HepG2 (cell line): ENCODE results near the gene IRAK3. TPM values are rescaled to one million over a fixed set of nuclear protein-coding genes. Genes with fewer than 3 reads are reported as not detected.

Experiments
- E2F2 ChIP-seq: sonication (generic); formaldehyde crosslinking; IDR thresholded peaks from 2 replicates; pipeline ENCODE4 v1.4.0; 2020; ENCODE audit warnings: missing genetic modification reagents, borderline replicate concordance
- FOXC1 ChIP-seq: sonication (generic); formaldehyde crosslinking; IDR thresholded peaks from 2 replicates; pipeline ENCODE4 v1.8.0; 2022; ENCODE audit warnings: mild to moderate bottlenecking, missing genetic modification reagents, borderline replicate concordance
- GLMP ChIP-seq: sonication (generic); formaldehyde crosslinking; IDR thresholded peaks from 2 replicates; pipeline ENCODE4 v1.9.0; 2021; ENCODE audit warnings: missing genetic modification reagents, mild to moderate bottlenecking, borderline replicate concordance
- HNRNPH1 ChIP-seq: fragments of 200-400 bp; formaldehyde crosslinking; optimal IDR thresholded peaks from 2 replicates; pipeline ENCODE3; 2017; ENCODE audit warnings: mild to moderate bottlenecking, low read depth, low read length
- KLF15 ChIP-seq: sonication (generic); formaldehyde crosslinking; IDR thresholded peaks from 2 replicates; pipeline ENCODE4 v1.8.1; 2023; ENCODE audit warnings: borderline replicate concordance, mild to moderate bottlenecking, inconsistent platforms, missing genetic modification reagents, mixed read lengths
- MAX ChIP-seq: IDR thresholded peaks from 2 replicates; pipeline ENCODE4 v1.6.1; 2012; ENCODE audit warnings: inconsistent platforms
- POLR2AphosphoS5 ChIP-seq: IDR thresholded peaks from 2 replicates; pipeline ENCODE4 v1.6.1; 2012; ENCODE audit warnings: low read depth, low read length
- SALL1 ChIP-seq: sonication (generic); formaldehyde crosslinking; IDR thresholded peaks from 2 replicates; pipeline ENCODE4 v1.8.0; 2022; ENCODE audit warnings: mild to moderate bottlenecking, missing genetic modification reagents
- TBX2 ChIP-seq: sonication (generic); formaldehyde crosslinking; IDR thresholded peaks from 2 replicates; pipeline ENCODE4 v1.5.0; 2020; ENCODE audit warnings: missing genetic modification reagents, mild to moderate bottlenecking, borderline replicate concordance
- ZNF350 ChIP-seq: sonication (generic); formaldehyde crosslinking; IDR thresholded peaks from 2 replicates; pipeline ENCODE4 v1.4.0; 2020; ENCODE audit warnings: mild to moderate bottlenecking, low read depth, missing genetic modification reagents, borderline replicate concordance
- ZNF460 ChIP-seq: sonication (generic); formaldehyde crosslinking; IDR thresholded peaks from 2 replicates; pipeline ENCODE4 v1.5.1; 2020; ENCODE audit warnings: missing genetic modification reagents, mild to moderate bottlenecking, borderline replicate concordance
- ZNF547 ChIP-seq: sonication (generic); formaldehyde crosslinking; IDR thresholded peaks from 2 replicates; pipeline ENCODE4 v1.5.1; 2020; ENCODE audit warnings: mild to moderate bottlenecking, missing genetic modification reagents
- ZNF790 ChIP-seq: sonication (generic); formaldehyde crosslinking; IDR thresholded peaks from 2 replicates; pipeline ENCODE4 v1.8.0; 2022; ENCODE audit warnings: missing genetic modification reagents, mild to moderate bottlenecking, borderline replicate concordance
- ZNF883 ChIP-seq: sonication (generic); formaldehyde crosslinking; IDR thresholded peaks from 2 replicates; pipeline ENCODE4 v1.5.1; 2020; ENCODE audit warnings: mild to moderate bottlenecking, missing genetic modification reagents; ENCODE audit errors: not compliant biosample characterization
- polyA plus RNA-seq, 8 experiments: library from polyadenylated mRNA; depleted of rRNA in 3 of 8; stranded (reverse) in 7 of 8; unstranded in 1 of 8; fragments of >200 nt; fragmentation: Illumina TruSeq in 4 of 8; extraction: Trizol in 4 of 8; gene quantifications; 2 replicates each; pipeline versions ENCODE4 v1.2.1 to v1.2.3, GENCODE V29; 2011 to 2016; ENCODE audit warnings: low read depth in 4 of 8, missing spikeins in 1 of 8, mixed read lengths in 1 of 8; ENCODE audit not compliant: insufficient read depth in 1 of 8
- total RNA-seq, 5 experiments: library from RNA; depleted of rRNA; stranded (reverse); fragments of >200 nt; fragmentation: Illumina TruSeq; extraction: Trizol; gene quantifications; 2 replicates each; pipeline ENCODE4 v1.2.3, GENCODE V29; 2016; ENCODE audit warnings: low read depth in 1 of 5
- TF ChIP-seq, protein P1 (sequence below): sonication (generic); formaldehyde crosslinking; IDR thresholded peaks from 2 replicates; pipeline ENCODE4 v1.8.1; 2022; ENCODE audit warnings: mild to moderate bottlenecking, missing genetic modification reagents
- TF ChIP-seq, protein P2 (sequence below): sonication (generic); formaldehyde crosslinking; IDR thresholded peaks from 2 replicates; pipeline ENCODE4 v1.4.0; 2020; ENCODE audit warnings: mild to moderate bottlenecking, missing genetic modification reagents
- TF ChIP-seq, protein P3 (sequence below): sonication (generic); formaldehyde crosslinking; IDR thresholded peaks from 2 replicates; pipeline ENCODE4 v1.5.0; 2020; ENCODE audit warnings: mild to moderate bottlenecking, missing genetic modification reagents
- TF ChIP-seq, protein P4 (sequence below): IDR thresholded peaks from 2 replicates; pipeline ENCODE4 v1.6.1; 2016; ENCODE audit warnings: control low read depth

IRAK3 gene
- total and polyA plus RNA-seq, 2 of the 13 experiments (the other 11 are each of a cell fraction or from before 2014, with no cell fraction given), result 0.01 TPM; not detected in 1

- TF ChIP-seq, protein P1, sequence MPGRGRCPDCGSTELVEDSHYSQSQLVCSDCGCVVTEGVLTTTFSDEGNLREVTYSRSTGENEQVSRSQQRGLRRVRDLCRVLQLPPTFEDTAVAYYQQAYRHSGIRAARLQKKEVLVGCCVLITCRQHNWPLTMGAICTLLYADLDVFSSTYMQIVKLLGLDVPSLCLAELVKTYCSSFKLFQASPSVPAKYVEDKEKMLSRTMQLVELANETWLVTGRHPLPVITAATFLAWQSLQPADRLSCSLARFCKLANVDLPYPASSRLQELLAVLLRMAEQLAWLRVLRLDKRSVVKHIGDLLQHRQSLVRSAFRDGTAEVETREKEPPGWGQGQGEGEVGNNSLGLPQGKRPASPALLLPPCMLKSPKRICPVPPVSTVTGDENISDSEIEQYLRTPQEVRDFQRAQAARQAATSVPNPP (CRISPR knock-in tag), result no peak
- TF ChIP-seq MAX (peak; percentile 78), HNRNPH1 (no peak), ZNF883 (CRISPR knock-in tag) (no peak), ZNF790 (CRISPR knock-in tag) (peak; percentile 73), ZNF460 (CRISPR knock-in tag) (no peak), SALL1 (CRISPR knock-in tag) (peak; percentile 88), E2F2 (no peak), ZNF547 (CRISPR knock-in tag) (peak; percentile 89), KLF15 (CRISPR knock-in tag) (no peak), GLMP (CRISPR knock-in tag) (no peak), ZNF350 (CRISPR knock-in tag) (peak; percentile 84; the same call in 1 of the 2 replicates), TBX2 (CRISPR knock-in tag) (peak; percentile 75), FOXC1 (CRISPR knock-in tag) (peak; percentile 50; the same call in 1 of the 2 replicates), POLR2AphosphoS5 (peak; percentile 75)
- TF ChIP-seq, protein P2, sequence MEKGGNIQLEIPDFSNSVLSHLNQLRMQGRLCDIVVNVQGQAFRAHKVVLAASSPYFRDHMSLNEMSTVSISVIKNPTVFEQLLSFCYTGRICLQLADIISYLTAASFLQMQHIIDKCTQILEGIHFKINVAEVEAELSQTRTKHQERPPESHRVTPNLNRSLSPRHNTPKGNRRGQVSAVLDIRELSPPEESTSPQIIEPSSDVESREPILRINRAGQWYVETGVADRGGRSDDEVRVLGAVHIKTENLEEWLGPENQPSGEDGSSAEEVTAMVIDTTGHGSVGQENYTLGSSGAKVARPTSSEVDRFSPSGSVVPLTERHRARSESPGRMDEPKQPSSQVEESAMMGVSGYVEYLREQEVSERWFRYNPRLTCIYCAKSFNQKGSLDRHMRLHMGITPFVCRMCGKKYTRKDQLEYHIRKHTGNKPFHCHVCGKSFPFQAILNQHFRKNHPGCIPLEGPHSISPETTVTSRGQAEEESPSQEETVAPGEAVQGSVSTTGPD, result peak; percentile 53; the same call in 1 of the 2 replicates
- TF ChIP-seq, protein P3, sequence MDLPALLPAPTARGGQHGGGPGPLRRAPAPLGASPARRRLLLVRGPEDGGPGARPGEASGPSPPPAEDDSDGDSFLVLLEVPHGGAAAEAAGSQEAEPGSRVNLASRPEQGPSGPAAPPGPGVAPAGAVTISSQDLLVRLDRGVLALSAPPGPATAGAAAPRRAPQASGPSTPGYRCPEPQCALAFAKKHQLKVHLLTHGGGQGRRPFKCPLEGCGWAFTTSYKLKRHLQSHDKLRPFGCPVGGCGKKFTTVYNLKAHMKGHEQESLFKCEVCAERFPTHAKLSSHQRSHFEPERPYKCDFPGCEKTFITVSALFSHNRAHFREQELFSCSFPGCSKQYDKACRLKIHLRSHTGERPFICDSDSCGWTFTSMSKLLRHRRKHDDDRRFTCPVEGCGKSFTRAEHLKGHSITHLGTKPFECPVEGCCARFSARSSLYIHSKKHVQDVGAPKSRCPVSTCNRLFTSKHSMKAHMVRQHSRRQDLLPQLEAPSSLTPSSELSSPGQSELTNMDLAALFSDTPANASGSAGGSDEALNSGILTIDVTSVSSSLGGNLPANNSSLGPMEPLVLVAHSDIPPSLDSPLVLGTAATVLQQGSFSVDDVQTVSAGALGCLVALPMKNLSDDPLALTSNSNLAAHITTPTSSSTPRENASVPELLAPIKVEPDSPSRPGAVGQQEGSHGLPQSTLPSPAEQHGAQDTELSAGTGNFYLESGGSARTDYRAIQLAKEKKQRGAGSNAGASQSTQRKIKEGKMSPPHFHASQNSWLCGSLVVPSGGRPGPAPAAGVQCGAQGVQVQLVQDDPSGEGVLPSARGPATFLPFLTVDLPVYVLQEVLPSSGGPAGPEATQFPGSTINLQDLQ (CRISPR knock-in tag), result peak; percentile 85; the same call in 1 of the 2 replicates
- TF ChIP-seq, protein P4, sequence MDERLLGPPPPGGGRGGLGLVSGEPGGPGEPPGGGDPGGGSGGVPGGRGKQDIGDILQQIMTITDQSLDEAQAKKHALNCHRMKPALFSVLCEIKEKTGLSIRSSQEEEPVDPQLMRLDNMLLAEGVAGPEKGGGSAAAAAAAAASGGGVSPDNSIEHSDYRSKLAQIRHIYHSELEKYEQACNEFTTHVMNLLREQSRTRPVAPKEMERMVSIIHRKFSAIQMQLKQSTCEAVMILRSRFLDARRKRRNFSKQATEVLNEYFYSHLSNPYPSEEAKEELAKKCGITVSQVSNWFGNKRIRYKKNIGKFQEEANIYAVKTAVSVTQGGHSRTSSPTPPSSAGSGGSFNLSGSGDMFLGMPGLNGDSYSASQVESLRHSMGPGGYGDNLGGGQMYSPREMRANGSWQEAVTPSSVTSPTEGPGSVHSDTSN (CRISPR knock-in tag), result no peak
Observed at GRCh38 chr12:66169221-66170170, 19.5 kb upstream of the IRAK3 start, which contains the start of gene TMBIM4 (continued).
